NB4 (cell line): Measurements from ENCODE around the gene NGB.
"Not testable (repeated sequence)": the region's sequence is repeated elsewhere in the genome, so short reads cannot be mapped to it uniquely, and the experiment has no call there.

Source experiments
- CTCF ChIP-seq: IDR thresholded peaks from one replicate; pipeline ENCODE4 v1.5.1; 2012; ENCODE audit warnings: low read depth, low read length
- MAX ChIP-seq: IDR thresholded peaks from 2 replicates; pipeline ENCODE4 v1.6.1; 2011; ENCODE audit warnings: low read depth, low read length
- MYC ChIP-seq: IDR thresholded peaks from 2 replicates; pipeline ENCODE4 v1.6.1; 2011; ENCODE audit warnings: low read depth, low read length
- POLR2A ChIP-seq: IDR thresholded peaks from 2 replicates; pipeline ENCODE4 v1.6.1; 2011; ENCODE audit warnings: mild to moderate bottlenecking; ENCODE audit not compliant: insufficient read length; ENCODE audit errors: extremely low read depth

- TF ChIP-seq CTCF, MYC, MAX, POLR2A: not testable (repeated sequence)
These were observed 47.8 kb upstream of the NGB start for GRCh38 chr14:77318756-77319155.
